OCI-LY7 (cell line): ENCODE measurements around the gene ALDH1L2.

Experiments
- CTCF ChIP-seq: fragments of 200-600 bp; sonication (generic); conservative IDR thresholded peaks from 2 replicates; pipeline ENCODE4 v1.5.1; 2014; ENCODE audit warnings: mild to moderate bottlenecking, antibody characterized with exemption, low read length, moderate library complexity, mixed read lengths
- EZH2phosphoT487 ChIP-seq: fragments of 200-600 bp; sonication (generic); IDR thresholded peaks from 2 replicates; pipeline ENCODE4 v1.6.1; 2018; ENCODE audit warnings: low read depth, borderline replicate concordance, mild to moderate bottlenecking, mixed run types, antibody characterized with exemption, low read length, moderate library complexity, mixed read lengths

GRCh38 chr12:105025890-105026289 lies 58.4 kb downstream of the ALDH1L2 start:
- no peak for TF ChIP-seq CTCF
- no peak for TF ChIP-seq EZH2phosphoT487
